Measurements from ENCODE around the gene NDFIP1.

The NDFIP1 gene, protein sequence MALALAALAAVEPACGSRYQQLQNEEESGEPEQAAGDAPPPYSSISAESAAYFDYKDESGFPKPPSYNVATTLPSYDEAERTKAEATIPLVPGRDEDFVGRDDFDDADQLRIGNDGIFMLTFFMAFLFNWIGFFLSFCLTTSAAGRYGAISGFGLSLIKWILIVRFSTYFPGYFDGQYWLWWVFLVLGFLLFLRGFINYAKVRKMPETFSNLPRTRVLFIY

DNA sequence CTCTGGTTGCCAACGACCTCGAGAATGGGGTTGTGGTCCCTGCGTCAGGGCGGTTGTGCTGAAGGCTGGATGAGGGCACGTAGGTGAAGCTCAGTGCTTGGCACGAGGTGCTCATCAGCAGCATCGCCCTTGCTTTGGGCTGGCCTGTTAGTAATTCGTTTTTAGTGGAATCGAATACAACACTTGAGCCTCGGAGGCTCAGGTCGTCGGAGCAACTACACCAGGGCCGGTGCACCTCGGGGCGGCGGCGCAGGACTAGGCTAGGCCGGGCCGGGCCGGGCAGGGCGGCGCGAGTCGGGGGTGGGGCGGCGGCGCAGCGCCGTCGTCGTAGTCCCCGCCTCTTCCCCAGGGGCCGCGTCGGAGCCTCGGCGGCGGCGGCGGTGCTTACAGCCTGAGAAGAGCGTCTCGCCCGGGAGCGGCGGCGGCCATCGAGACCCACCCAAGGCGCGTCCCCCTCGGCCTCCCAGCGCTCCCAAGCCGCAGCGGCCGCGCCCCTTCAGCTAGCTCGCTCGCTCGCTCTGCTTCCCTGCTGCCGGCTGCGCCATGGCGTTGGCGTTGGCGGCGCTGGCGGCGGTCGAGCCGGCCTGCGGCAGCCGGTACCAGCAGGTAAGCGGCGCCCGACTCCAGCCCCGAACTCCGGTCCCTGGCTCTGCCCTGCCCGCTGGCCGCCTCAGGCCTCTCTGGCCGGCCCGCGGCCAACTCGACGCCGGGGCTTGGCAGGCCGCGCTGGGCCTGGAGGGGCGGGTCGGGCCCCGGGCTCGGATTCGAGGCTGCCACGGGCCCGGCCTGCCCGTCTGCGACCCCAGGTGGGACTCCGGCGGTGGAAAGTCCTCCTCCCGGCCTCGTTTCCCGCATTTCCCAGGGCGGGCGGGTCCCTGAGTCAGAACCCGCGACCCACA, at the start of gene NDFIP1:
TSS of gene NDFIP1 (plus strand) at position 348 of the 899 bp plus-strand sequence. CDS start at position 544, 196 bp downstream.
- H3K4me3 ChIP-seq (ENCODE audit: low read depth, low read length): peak within 1 kb of the TSS; percentile 88
- peak within 1 kb of the TSS; percentile 73 for H3K27ac ChIP-seq (ENCODE audit: low read depth, low read length)
- H3K4me1 ChIP-seq (ENCODE audit: control insufficient read depth, insufficient read depth, low read length, unreplicated experiment): peaks cover 11% of the 10 kb centered on the region

DNA sequence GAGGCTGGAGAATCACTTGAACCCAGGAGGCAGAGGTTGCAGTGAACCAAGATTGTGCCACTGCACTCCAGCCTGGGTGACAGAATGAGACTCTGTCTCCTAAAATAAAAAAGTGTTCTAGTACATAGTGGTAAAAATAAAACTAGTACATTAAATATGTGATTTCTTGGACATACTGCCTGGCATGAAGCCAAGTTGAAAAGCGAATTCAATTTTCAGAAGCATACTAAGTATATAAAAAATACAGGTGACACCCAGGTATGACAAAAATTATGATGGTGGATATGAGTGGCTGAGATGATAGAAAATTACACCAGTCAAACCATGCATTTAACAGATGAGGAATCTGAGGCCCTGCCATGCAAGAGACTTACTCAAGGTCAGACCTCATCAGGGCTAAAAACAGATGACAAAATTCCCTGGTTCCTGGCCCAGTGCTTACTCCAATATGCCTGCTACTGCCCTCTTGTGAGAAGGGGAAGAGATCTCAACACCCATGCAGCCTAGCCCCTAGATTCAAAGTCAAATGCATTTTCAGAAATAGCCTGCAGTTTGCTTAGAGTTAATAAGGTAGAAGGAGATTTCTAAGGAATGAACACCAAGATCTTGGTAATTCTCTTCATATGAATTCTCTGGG, 49.2 kb upstream of the NDFIP1 start:
- Histone ChIP-seq H3K27ac (ENCODE audit: low read depth, low read length) (no peak overlapping the region), H3K79me2 (ENCODE audit: control insufficient read depth, insufficient read depth, low read length, unreplicated experiment) (no peaks in the 10 kb centered on the region), H2AFZ (ENCODE audit: low read length, unreplicated experiment) (no peak overlapping the region), H3K4me1 (ENCODE audit: control insufficient read depth, insufficient read depth, low read length, unreplicated experiment) (peaks cover 45% of the 10 kb centered on the region), H3K27me3 (ENCODE audit: insufficient read depth, low read length) (no peaks in the 10 kb centered on the region), H3K36me3 (ENCODE audit: insufficient read depth, low read length) (no peaks in the 10 kb centered on the region), H3K4me3 (ENCODE audit: low read depth, low read length) (no peak overlapping the region)

More for the DNA sequence above, at the start of gene NDFIP1:
- peak within 1 kb of the TSS; percentile 49 for H2AFZ ChIP-seq (ENCODE audit: low read length, unreplicated experiment)
- H3K27me3 ChIP-seq (ENCODE audit: insufficient read depth, low read length): no peaks in the 10 kb centered on the region
- H3K36me3 ChIP-seq (ENCODE audit: insufficient read depth, low read length): no peaks in the 10 kb centered on the region; the same call in 1 of the 2 replicates
- H3K79me2 ChIP-seq (ENCODE audit: control insufficient read depth, insufficient read depth, low read length, unreplicated experiment): peaks cover 46% of the 10 kb centered on the region

- peak overlapping the region; percentile 51 for H3K27ac ChIP-seq (ENCODE audit: low read depth, low read length)
- no peaks in the 10 kb centered on the region for H3K27me3 ChIP-seq (ENCODE audit: insufficient read depth, low read length)
- H3K79me2 ChIP-seq (ENCODE audit: control insufficient read depth, insufficient read depth, low read length, unreplicated experiment): no peaks in the 10 kb centered on the region
- peak overlapping the region; percentile 58 for H2AFZ ChIP-seq (ENCODE audit: low read length, unreplicated experiment)
- peaks cover 27% of the 10 kb centered on the region for H3K4me1 ChIP-seq (ENCODE audit: control insufficient read depth, insufficient read depth, low read length, unreplicated experiment)
- no peaks in the 10 kb centered on the region for H3K36me3 ChIP-seq (ENCODE audit: insufficient read depth, low read length)
- peak overlapping the region; percentile 45; the same call in 1 of the 2 replicates for H3K4me3 ChIP-seq (ENCODE audit: low read depth, low read length)
Observed at GRCh38 chr5:142063376-142063775, 45.2 kb upstream of the NDFIP1 start.

DNA sequence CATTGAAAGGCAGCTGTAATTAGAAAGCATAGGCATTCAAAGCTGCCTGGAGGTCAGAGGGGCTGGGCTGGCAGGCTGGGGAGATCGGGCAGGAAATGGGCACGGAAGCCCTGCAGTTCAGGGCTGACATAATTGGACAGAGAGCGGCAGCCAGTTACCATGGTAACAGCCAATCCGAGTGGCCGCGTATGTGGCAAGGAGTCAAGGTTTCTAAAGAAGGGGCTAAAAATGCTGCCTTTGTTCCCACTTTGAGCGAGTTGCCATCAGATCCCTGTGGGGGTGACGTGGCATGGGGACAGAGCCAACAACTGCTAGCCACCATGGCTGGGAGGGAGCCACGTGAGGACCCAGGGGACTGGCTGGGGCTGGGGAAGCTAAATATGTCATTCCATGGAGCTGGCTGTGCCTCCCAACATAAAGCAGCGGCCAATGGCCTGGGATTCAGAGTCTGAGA, 44.7 kb upstream of the NDFIP1 start:
- Histone ChIP-seq H2AFZ (ENCODE audit: low read length, unreplicated experiment) (peak overlapping the region; percentile 58), H3K27me3 (ENCODE audit: insufficient read depth, low read length) (no peaks in the 10 kb centered on the region), H3K4me1 (ENCODE audit: control insufficient read depth, insufficient read depth, low read length, unreplicated experiment) (peaks cover 22% of the 10 kb centered on the region), H3K36me3 (ENCODE audit: insufficient read depth, low read length) (no peaks in the 10 kb centered on the region), H3K27ac (ENCODE audit: low read depth, low read length) (peak overlapping the region; percentile 51), H3K79me2 (ENCODE audit: control insufficient read depth, insufficient read depth, low read length, unreplicated experiment) (no peaks in the 10 kb centered on the region), H3K4me3 (ENCODE audit: low read depth, low read length) (peak overlapping the region; percentile 45; the same call in 1 of the 2 replicates)

GRCh38 chr5:142065273-142065672, 43.3 kb upstream of the NDFIP1 start:
- Histone ChIP-seq H3K4me1 (ENCODE audit: control insufficient read depth, insufficient read depth, low read length, unreplicated experiment) (peaks cover 16% of the 10 kb centered on the region), H3K27ac (ENCODE audit: low read depth, low read length) (no peak overlapping the region), H3K36me3 (ENCODE audit: insufficient read depth, low read length) (no peaks in the 10 kb centered on the region), H3K4me3 (ENCODE audit: low read depth, low read length) (no peak overlapping the region), H3K27me3 (ENCODE audit: insufficient read depth, low read length) (no peaks in the 10 kb centered on the region), H2AFZ (ENCODE audit: low read length, unreplicated experiment) (no peak overlapping the region), H3K79me2 (ENCODE audit: control insufficient read depth, insufficient read depth, low read length, unreplicated experiment) (no peaks in the 10 kb centered on the region)

- H3K27me3 ChIP-seq (ENCODE audit: insufficient read depth, low read length): no peaks in the 10 kb centered on the region
- H2AFZ ChIP-seq (ENCODE audit: low read length, unreplicated experiment): no peak overlapping the region
- H3K36me3 ChIP-seq (ENCODE audit: insufficient read depth, low read length): no peaks in the 10 kb centered on the region
- no peaks in the 10 kb centered on the region for H3K79me2 ChIP-seq (ENCODE audit: control insufficient read depth, insufficient read depth, low read length, unreplicated experiment)
- peaks cover 5% of the 10 kb centered on the region for H3K4me1 ChIP-seq (ENCODE audit: control insufficient read depth, insufficient read depth, low read length, unreplicated experiment)
- H3K4me3 ChIP-seq (ENCODE audit: low read depth, low read length): no peak overlapping the region
- H3K27ac ChIP-seq (ENCODE audit: low read depth, low read length): no peak overlapping the region
Observed at GRCh38 chr5:142069606-142070399, 38.8 kb upstream of the NDFIP1 start.

- no peak overlapping the region for H2AFZ ChIP-seq (ENCODE audit: low read length, unreplicated experiment)
- no peak overlapping the region for H3K4me3 ChIP-seq (ENCODE audit: low read depth, low read length)
- peaks cover 5% of the 10 kb centered on the region for H3K4me1 ChIP-seq (ENCODE audit: control insufficient read depth, insufficient read depth, low read length, unreplicated experiment)
- H3K27ac ChIP-seq (ENCODE audit: low read depth, low read length): no peak overlapping the region
- H3K27me3 ChIP-seq (ENCODE audit: insufficient read depth, low read length): no peaks in the 10 kb centered on the region
- no peaks in the 10 kb centered on the region for H3K36me3 ChIP-seq (ENCODE audit: insufficient read depth, low read length)
- H3K79me2 ChIP-seq (ENCODE audit: control insufficient read depth, insufficient read depth, low read length, unreplicated experiment): no peaks in the 10 kb centered on the region
Observed at GRCh38 chr5:142070734-142071133, 37.8 kb upstream of the NDFIP1 start.

DNA sequence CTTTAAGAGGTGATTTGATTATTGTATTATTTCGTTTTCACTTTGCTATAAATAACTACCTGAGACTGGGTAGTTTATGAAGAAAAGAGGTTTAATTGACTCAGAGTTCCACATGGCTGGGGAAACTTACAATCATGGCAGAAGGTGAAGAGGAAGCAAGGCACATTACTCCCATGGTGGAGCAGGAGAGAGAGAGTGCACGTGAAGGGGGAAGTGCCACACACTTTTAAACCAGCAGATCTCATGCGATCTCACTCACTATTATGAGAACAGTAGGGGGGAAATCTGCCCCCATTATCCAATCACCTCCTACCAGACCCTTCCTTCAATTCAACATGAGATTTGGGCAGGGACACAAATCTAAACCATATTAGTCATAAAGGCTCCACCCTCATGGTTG, 36.1 kb upstream of the NDFIP1 start:
- H3K4me1 ChIP-seq (ENCODE audit: control insufficient read depth, insufficient read depth, low read length, unreplicated experiment): peaks cover 5% of the 10 kb centered on the region
- no peak overlapping the region for H2AFZ ChIP-seq (ENCODE audit: low read length, unreplicated experiment)
- H3K27ac ChIP-seq (ENCODE audit: low read depth, low read length): no peak overlapping the region
- H3K36me3 ChIP-seq (ENCODE audit: insufficient read depth, low read length): no peaks in the 10 kb centered on the region
- H3K27me3 ChIP-seq (ENCODE audit: insufficient read depth, low read length): no peaks in the 10 kb centered on the region
- no peaks in the 10 kb centered on the region for H3K79me2 ChIP-seq (ENCODE audit: control insufficient read depth, insufficient read depth, low read length, unreplicated experiment)
- no peak overlapping the region for H3K4me3 ChIP-seq (ENCODE audit: low read depth, low read length)

GRCh38 chr5:142073362-142073988, 35.1 kb upstream of the NDFIP1 start:
- Histone ChIP-seq H3K27me3 (ENCODE audit: insufficient read depth, low read length) (no peaks in the 10 kb centered on the region), H2AFZ (ENCODE audit: low read length, unreplicated experiment) (no peak overlapping the region), H3K36me3 (ENCODE audit: insufficient read depth, low read length) (no peaks in the 10 kb centered on the region), H3K4me1 (ENCODE audit: control insufficient read depth, insufficient read depth, low read length, unreplicated experiment) (peaks cover 5% of the 10 kb centered on the region), H3K79me2 (ENCODE audit: control insufficient read depth, insufficient read depth, low read length, unreplicated experiment) (no peaks in the 10 kb centered on the region), H3K4me3 (ENCODE audit: low read depth, low read length) (no peak overlapping the region), H3K27ac (ENCODE audit: low read depth, low read length) (no peak overlapping the region)
